HG03565 (cell line): ENCODE data around the gene OMP.

Experiments used
- ATAC-seq: cut with Tn5 transposase; IDR thresholded peaks from one replicate; pipeline ENCODE4 v1.9.1; 2021; ENCODE audit warnings: mild to moderate bottlenecking, moderate library complexity; ENCODE audit not compliant: unreplicated experiment

OMP gene

GRCh38 chr11:77101043-77101537, 1.6 kb upstream of the OMP start:
- ATAC-seq, result no peak

- ATAC-seq, result no peak
Observed at GRCh38 chr11:77103319-77103718, 679 bp downstream of the OMP start.

- no peak for ATAC-seq
Observed at GRCh38 chr11:77104727-77105126, 2.1 kb downstream of the OMP start.

- no peak for ATAC-seq
Observed at GRCh38 chr11:77106321-77106720, 3.7 kb downstream of the OMP start.

- no peak for ATAC-seq
Observed at GRCh38 chr11:77106759-77107158, 4.1 kb downstream of the OMP start.

GRCh38 chr11:77107950-77108349, 5.3 kb downstream of the OMP start:
- no peak for ATAC-seq

GRCh38 chr11:77108436-77108835, 5.8 kb downstream of the OMP start:
- ATAC-seq, result no peak

GRCh38 chr11:77109236-77110019, 6.8 kb downstream of the OMP start:
- ATAC-seq, result no peak

GRCh38 chr11:77110836-77111235, 8.2 kb downstream of the OMP start:
- ATAC-seq, result no peak

- ATAC-seq, result no peak
Observed at GRCh38 chr11:77111277-77111676, 8.6 kb downstream of the OMP start.

- no peak for ATAC-seq
Observed at GRCh38 chr11:77111946-77112345, 9.3 kb downstream of the OMP start.

GRCh38 chr11:77112641-77113381, 10.2 kb downstream of the OMP start:
- no peak for ATAC-seq

- no peak for ATAC-seq
Observed at GRCh38 chr11:77113382-77114088, 10.9 kb downstream of the OMP start.

GRCh38 chr11:77114089-77114463, 11.4 kb downstream of the OMP start:
- no peak for ATAC-seq

- no peak for ATAC-seq
Observed at GRCh38 chr11:77115181-77115611, 12.6 kb downstream of the OMP start.

- no peak for ATAC-seq
Observed at GRCh38 chr11:77115956-77116355, 13.3 kb downstream of the OMP start.

GRCh38 chr11:77117492-77117891, 14.9 kb downstream of the OMP start:
- ATAC-seq, result no peak

- no peak for ATAC-seq
Observed at GRCh38 chr11:77118086-77118485, 15.4 kb downstream of the OMP start.

GRCh38 chr11:77118971-77119370, 16.3 kb downstream of the OMP start:
- no peak for ATAC-seq

GRCh38 chr11:77119531-77119936, 16.9 kb downstream of the OMP start:
- no peak for ATAC-seq

GRCh38 chr11:77120571-77120970, 17.9 kb downstream of the OMP start:
- no peak for ATAC-seq
